ENCODE data around the gene CDC42EP3. TPM values are rescaled to one million over a fixed set of nuclear protein-coding genes. Genes with fewer than 3 reads are reported as not detected.

CDC42EP3 gene
- polyA plus RNA-seq, 1 donor from 2014 or later = 25.2 TPM

DNA sequence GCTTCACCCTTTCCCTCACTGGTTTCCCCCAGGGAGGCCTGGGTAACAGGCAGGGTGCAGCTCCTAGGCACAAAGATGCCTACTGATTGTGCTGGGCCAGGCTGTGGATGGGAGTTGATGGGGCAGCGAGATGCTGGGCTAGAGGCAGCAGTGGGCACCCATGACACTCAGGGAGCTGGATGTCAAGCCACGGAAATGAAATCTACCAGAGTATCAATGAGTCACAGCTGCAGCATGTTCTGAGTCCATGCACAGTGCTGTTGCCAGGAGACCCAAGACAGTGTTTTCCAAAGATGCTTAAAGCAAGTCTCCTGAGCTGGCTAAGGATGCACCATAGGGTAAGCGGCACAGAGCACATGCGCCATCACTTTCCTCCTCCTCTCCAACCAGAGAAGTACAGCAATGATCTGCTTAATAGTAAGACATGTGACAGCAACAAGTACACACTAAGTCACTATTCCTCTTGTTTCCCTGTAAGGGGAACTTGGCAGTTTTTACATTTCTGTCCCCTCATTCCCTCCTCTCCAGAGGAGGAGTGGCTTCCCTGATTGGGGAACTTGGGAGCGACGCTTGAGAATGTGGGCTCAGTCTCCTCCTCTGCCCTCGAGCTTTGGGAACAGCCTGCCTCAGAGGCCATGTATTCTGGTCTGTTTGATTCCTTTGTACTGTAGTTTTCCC, 57.2 kb downstream of the CDC42EP3 start:
- no peaks in the 10 kb centered on the region for H3F3A ChIP-seq (ENCODE audit: insufficient read depth, low read length, poor library complexity, severe bottlenecking)
- no peak overlapping the region for H3K4me3 ChIP-seq (ENCODE audit: low read length)
- H3K9me3 ChIP-seq (ENCODE audit: low read length) = no peaks in the 10 kb centered on the region
- H3K4me2 ChIP-seq (ENCODE audit: low read length) = no peak overlapping the region
- no peaks in the 10 kb centered on the region for H3K9me2 ChIP-seq (ENCODE audit: insufficient read depth, low read length)
- TF ChIP-seq EZH2 (IDR thresholded peaks at IDR 0.05; ENCODE audit: borderline replicate concordance, insufficient read depth, low read length, poor library complexity, severe bottlenecking) (no peak), RAD21 (conservative IDR thresholded peaks at IDR 0.05) (no peak), TAF1 (IDR thresholded peaks at IDR 0.05; ENCODE audit: low read depth) (no peak), MXI1 (conservative IDR thresholded peaks at IDR 0.05; ENCODE audit: poor library complexity, severe bottlenecking) (no peak), EP300 (conservative IDR thresholded peaks at IDR 0.05; ENCODE audit: poor library complexity, severe bottlenecking) (no peak)
- TF ChIP-seq, protein P1, sequence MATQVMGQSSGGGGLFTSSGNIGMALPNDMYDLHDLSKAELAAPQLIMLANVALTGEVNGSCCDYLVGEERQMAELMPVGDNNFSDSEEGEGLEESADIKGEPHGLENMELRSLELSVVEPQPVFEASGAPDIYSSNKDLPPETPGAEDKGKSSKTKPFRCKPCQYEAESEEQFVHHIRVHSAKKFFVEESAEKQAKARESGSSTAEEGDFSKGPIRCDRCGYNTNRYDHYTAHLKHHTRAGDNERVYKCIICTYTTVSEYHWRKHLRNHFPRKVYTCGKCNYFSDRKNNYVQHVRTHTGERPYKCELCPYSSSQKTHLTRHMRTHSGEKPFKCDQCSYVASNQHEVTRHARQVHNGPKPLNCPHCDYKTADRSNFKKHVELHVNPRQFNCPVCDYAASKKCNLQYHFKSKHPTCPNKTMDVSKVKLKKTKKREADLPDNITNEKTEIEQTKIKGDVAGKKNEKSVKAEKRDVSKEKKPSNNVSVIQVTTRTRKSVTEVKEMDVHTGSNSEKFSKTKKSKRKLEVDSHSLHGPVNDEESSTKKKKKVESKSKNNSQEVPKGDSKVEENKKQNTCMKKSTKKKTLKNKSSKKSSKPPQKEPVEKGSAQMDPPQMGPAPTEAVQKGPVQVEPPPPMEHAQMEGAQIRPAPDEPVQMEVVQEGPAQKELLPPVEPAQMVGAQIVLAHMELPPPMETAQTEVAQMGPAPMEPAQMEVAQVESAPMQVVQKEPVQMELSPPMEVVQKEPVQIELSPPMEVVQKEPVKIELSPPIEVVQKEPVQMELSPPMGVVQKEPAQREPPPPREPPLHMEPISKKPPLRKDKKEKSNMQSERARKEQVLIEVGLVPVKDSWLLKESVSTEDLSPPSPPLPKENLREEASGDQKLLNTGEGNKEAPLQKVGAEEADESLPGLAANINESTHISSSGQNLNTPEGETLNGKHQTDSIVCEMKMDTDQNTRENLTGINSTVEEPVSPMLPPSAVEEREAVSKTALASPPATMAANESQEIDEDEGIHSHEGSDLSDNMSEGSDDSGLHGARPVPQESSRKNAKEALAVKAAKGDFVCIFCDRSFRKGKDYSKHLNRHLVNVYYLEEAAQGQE (IDR thresholded peaks at IDR 0.05; ENCODE audit: borderline replicate concordance) = no peak
- TF ChIP-seq, protein P2, sequence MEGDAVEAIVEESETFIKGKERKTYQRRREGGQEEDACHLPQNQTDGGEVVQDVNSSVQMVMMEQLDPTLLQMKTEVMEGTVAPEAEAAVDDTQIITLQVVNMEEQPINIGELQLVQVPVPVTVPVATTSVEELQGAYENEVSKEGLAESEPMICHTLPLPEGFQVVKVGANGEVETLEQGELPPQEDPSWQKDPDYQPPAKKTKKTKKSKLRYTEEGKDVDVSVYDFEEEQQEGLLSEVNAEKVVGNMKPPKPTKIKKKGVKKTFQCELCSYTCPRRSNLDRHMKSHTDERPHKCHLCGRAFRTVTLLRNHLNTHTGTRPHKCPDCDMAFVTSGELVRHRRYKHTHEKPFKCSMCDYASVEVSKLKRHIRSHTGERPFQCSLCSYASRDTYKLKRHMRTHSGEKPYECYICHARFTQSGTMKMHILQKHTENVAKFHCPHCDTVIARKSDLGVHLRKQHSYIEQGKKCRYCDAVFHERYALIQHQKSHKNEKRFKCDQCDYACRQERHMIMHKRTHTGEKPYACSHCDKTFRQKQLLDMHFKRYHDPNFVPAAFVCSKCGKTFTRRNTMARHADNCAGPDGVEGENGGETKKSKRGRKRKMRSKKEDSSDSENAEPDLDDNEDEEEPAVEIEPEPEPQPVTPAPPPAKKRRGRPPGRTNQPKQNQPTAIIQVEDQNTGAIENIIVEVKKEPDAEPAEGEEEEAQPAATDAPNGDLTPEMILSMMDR (IDR thresholded peaks at IDR 0.05; ENCODE audit: poor library complexity, severe bottlenecking) = no peak
- H3K27ac ChIP-seq (ENCODE audit: low read length) = no peak overlapping the region
- no peak overlapping the region for H3K9ac ChIP-seq (ENCODE audit: low read length)
- no peak overlapping the region for H2AFZ ChIP-seq (ENCODE audit: low read depth, low read length)
- H3K36me3 ChIP-seq (ENCODE audit: insufficient read depth, low read length) = no peaks in the 10 kb centered on the region
- H4K20me1 ChIP-seq (ENCODE audit: insufficient read depth) = no peaks in the 10 kb centered on the region
- H3K79me2 ChIP-seq (replicated peaks; ENCODE audit: insufficient read depth, low read length) = no peaks in the 10 kb centered on the region
- no peaks in the 10 kb centered on the region for H3K27me3 ChIP-seq (ENCODE audit: insufficient read depth, low read depth, low read length)

DNA sequence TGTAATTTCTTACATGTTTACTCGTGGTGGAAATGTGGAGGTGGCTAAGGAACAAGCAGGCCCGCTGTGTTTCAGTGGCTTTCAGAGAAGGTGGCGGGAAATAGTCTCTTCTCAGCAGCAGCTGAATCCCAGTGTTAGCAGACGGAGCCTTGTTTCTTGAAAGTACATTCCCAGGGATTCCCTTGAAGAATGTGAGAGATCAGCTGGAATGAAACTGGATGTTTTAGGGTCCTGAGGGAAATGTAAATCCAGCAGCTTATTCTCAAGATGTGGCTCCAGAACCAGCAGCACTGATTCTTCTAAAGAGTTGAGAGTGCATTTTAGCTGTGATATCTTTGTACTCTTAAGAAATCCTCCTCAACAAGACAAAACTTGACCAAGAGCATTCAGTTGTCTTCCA, 59.1 kb downstream of the CDC42EP3 start:
- Histone ChIP-seq H3K27ac (ENCODE audit: low read length) (no peak overlapping the region), H3F3A (ENCODE audit: insufficient read depth, low read length, poor library complexity, severe bottlenecking) (no peaks in the 10 kb centered on the region), H3K36me3 (ENCODE audit: insufficient read depth, low read length) (no peaks in the 10 kb centered on the region), H3K27me3 (ENCODE audit: insufficient read depth, low read depth, low read length) (no peaks in the 10 kb centered on the region), H3K4me3 (ENCODE audit: low read length) (no peak overlapping the region), H2AFZ (ENCODE audit: low read depth, low read length) (no peak overlapping the region), H3K4me2 (ENCODE audit: low read length) (no peak overlapping the region), H3K9me3 (ENCODE audit: low read length) (peaks cover 4% of the 10 kb centered on the region), H3K9ac (ENCODE audit: low read length) (no peak overlapping the region), H3K79me2 (replicated peaks; ENCODE audit: insufficient read depth, low read length) (no peaks in the 10 kb centered on the region), H3K9me2 (ENCODE audit: insufficient read depth, low read length) (no peaks in the 10 kb centered on the region), H4K20me1 (ENCODE audit: insufficient read depth) (no peaks in the 10 kb centered on the region)
- TF ChIP-seq, protein P2 (IDR thresholded peaks at IDR 0.05; ENCODE audit: poor library complexity, severe bottlenecking) = no peak
- no peak for TF ChIP-seq SMC3 (conservative IDR thresholded peaks at IDR 0.05; ENCODE audit: poor library complexity)
- TF ChIP-seq EZH2 (IDR thresholded peaks at IDR 0.05; ENCODE audit: borderline replicate concordance, insufficient read depth, low read length, poor library complexity, severe bottlenecking) = no peak
- TF ChIP-seq, protein P1 (IDR thresholded peaks at IDR 0.05; ENCODE audit: borderline replicate concordance) = no peak
- TF ChIP-seq TAF1 (IDR thresholded peaks at IDR 0.05; ENCODE audit: low read depth) = no peak
- TF ChIP-seq POLR2AphosphoS5 (IDR thresholded peaks at IDR 0.05) = no peak
- no peak for TF ChIP-seq MXI1 (conservative IDR thresholded peaks at IDR 0.05; ENCODE audit: poor library complexity, severe bottlenecking)
- TF ChIP-seq RAD21 (conservative IDR thresholded peaks at IDR 0.05) = no peak
- no peak for TF ChIP-seq EP300 (conservative IDR thresholded peaks at IDR 0.05; ENCODE audit: poor library complexity, severe bottlenecking)

Data from neural cell (in vitro differentiated cells).